A375 (cell line): Measurements from ENCODE around the gene LMBR1L. TPM values are rescaled to one million over a fixed set of nuclear protein-coding genes. Genes with fewer than 3 reads are reported as not detected.

Source experiments
- small RNA-seq: library from RNA; depleted of rRNA; stranded (forward); fragments of <200 nt; gene quantifications from one replicate; pipeline ENCODE3, GENCODE V24; 2014
- total RNA-seq: library from RNA; depleted of rRNA; stranded (reverse); fragments of >200 nt; shearing (Covaris generic); gene quantifications from 2 replicates; pipeline ENCODE4 v1.2.3, GENCODE V29; 2014; rRNA removed

LMBR1L gene, protein sequence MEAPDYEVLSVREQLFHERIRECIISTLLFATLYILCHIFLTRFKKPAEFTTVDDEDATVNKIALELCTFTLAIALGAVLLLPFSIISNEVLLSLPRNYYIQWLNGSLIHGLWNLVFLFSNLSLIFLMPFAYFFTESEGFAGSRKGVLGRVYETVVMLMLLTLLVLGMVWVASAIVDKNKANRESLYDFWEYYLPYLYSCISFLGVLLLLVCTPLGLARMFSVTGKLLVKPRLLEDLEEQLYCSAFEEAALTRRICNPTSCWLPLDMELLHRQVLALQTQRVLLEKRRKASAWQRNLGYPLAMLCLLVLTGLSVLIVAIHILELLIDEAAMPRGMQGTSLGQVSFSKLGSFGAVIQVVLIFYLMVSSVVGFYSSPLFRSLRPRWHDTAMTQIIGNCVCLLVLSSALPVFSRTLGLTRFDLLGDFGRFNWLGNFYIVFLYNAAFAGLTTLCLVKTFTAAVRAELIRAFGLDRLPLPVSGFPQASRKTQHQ
- 11.1 and 14.3 TPM in 2 replicates for total RNA-seq

DNA sequence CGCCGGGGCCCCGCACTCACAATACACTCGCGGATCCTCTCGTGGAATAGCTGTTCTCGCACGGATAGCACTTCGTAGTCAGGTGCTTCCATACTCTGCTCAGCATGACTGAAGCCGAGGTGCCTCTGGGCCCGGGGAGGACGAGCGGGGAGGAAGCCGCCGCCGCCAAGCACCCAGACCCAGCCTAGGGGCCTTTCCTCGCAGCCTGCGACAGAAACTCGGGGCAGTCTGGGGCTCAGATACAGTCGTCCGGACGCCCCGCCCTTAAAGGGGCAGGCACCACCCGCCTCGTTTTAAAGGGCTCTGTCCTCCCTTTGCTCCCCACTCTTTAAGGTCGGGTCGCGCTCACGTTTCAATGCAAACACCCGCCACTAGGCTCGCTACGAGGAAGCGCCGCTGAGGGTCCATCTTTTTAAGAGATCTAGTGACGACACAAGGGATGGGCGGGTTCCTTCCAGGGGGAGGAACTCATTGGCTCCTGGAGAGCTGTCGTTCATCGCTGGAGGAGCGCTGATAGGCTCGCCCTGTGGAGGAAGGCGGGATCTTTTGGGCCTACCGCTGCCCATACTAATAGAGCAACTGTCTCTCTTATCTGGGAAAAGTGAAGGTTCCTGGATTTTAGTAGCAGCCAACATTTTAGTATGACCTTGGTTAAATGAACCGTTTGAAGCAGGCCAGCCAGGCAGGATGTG, at the start of gene LMBR1L:
Gene LMBR1L (minus strand): TSS at position 384 of the 692 bp plus-strand sequence. CDS start 292 bp downstream, at position 92.

DNA sequence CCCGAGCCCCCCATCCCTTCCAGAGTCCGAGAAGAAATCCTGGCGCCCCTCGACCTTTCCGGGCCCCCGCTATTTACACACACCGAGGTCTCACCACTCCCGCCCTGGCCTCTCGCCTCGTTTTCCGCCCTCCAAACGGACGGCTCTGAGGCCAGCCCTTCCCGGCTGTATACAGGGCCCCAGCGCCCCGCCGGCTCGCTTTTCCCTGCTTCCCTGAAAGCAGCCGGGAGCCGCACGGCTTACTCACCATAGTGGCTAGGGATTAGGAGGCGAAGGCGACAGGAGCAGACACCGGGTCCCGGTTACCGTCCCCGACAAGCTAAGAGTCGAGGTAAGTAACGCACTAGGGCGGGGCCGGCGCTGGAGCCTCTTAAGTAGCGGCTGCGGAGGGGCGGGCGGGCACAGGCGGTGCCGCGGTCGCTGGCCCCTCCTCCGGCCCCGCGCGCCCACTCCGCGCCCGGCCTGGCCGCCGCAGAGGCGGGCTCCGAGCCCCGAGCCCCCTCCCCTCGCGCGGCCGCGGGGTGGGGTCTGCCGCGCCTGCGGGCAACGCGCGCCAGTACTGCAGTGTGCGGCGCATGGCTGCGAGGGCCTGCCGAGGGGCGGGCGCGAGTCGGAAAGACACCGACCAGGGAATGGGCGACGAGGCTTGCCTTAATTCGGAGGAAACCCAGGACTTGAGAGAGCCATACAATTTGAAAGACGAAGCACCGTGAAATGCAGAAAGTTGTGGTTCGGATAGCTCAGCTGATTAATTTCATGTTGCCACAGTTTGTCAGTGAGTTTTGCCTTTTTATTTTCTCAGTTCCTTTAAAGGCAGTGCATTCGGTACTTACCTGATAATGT, 20.6 kb upstream of the LMBR1L start, which contains the start of gene TUBA1B:
Gene TUBA1B (minus strand): TSS at position 345 of the 843 bp plus-strand sequence. CDS start 95 bp downstream, at position 250.

DNA sequence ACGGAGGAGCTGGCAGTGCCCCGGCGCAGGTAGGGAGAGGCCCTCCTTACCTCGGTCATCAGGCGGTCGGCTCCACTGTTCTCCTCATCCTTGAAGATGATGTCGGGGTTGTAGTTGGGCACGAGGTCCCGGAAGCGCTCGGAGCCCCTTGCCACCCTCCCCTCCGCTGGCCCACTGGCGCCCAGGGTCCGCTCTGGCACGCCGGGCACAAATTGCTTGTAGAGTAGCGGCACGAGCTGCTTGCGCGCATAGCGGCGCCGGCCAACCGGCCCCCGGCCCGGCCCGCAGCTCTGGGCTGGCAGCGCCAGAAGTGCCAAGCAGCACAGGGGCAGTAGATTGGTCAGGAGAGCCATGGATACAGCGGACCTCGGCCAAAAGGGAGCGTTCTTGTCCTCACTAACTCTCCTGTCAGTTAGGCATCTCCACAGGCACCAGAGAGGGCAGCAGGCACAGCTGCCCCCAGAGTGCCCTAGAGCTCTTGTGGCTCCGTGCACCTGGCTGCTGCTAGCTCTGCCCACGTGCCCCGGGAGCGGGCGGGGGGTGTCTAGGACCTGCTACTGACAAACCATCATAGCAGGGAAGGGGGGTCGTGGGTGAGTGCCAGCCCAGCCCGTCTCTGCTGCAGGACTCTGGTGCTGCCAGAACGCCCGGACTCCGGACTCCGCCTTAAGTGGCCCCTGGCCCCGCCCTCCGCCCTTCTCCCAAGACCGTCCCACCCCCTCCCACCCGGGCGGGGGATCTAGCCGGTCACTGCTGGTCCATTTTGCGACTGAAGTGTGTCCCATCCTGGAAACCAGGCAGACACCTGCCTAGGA, 16.3 kb downstream of the LMBR1L start, which contains the start of gene DHH:
Gene DHH (minus strand): TSS at position 642 of the 815 bp plus-strand sequence. CDS start 289 bp downstream, at position 353.

DNA sequence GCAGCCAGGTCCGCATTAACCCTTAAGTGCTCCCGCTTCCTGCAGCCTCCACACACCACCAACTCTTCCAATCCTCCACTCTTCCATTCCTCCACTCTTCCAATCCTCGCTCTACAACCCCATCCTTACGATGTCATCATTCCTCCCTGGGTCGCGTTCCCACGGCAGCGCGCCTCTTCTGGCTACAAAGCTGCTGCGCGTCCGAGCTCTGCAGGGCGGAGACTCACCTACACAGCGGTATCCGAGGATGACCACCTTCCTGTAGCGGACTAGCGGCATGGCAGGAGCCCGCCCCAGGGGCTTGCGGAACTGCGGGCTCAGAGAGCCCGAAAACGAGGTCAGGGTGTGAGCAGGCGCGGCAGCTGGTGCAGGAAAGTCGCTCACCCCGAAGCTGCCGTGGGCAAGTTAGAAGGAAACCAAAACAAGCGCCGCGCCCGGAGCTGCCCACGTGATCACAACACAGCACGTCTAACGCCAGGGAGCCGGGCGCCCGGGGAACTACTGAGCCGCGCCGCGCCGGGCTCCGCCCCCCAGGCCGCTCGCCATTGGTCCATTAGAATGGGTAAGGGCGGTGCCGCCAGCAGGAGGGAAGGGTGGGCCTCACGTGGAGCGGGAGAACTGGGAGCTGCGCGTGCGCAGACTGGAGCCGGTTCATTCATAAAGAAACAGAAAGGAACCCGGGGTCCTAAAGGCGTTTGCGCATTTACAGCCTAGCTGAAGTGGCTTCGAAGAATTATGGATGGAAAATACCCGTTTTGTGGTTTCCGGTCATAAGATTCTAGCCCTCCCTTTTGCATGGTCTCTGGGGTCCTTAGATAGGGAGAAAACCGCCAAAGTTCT, 40.9 kb downstream of the LMBR1L start, which contains the start of gene RHEBL1:
Gene RHEBL1 (minus strand): TSS at position 473 of the 840 bp plus-strand sequence. CDS start 194 bp downstream, at position 279.

DNA sequence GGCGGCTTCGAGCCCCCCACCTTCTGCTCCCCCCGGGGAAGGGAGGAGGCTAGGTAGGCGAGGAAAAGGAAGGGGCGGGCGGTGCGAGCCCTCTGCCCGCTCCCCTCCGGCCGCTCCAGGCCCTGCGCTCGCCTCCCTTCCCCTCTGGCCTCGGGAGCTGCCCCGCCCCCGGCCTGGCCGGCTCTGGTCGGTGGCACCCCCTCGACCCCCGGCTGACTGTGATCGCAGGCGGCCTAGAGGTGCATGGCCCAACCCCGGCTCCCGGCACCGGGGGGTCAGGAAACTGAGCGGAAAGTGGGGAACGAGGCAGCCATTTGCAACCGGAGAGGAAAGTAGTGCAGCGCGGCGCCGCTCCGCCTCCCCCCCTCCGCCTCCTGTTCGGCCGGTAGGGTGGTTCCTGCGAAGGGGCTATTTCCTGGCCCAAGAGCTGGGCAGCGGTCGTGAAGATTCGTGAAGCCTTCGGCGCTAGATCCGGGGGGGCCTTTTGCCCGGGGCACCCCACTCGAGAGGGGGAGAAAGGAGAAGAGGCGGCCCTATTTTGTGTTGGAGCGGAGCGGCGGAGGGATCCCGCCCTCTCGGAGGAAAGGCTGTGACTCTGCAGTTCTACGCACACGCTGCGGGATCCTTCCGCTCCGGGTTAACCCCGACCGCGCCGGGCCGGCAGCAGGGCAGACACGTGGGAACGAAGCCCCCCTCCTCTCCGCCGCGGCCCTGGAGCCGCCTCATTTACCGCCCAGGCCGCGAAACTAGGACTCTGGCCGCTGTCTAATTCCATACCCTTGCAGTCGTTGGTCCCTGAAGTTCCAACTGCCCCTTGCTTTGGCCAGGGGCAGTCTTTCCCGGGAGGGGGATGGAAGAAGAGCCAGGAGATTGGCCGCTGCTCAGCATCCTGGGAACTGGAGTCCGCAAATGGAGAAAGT, 50.1 kb downstream of the LMBR1L start, which contains the start of gene KMT2D:
Gene KMT2D (minus strand): TSS at position 558 of the 920 bp plus-strand sequence. CDS start 5,470 bp downstream, outside the sequence.

Small RNAs within 50 kb of the gene (small RNA-seq; reads per million reads assigned to genes)
- gene RF00019, result not detected

Other genes with a start within 250 kb of the LMBR1L start
- 0.48 and 0.57 TPM in 2 replicates for gene RND1, start 245.0 kb downstream of the LMBR1L start, total RNA-seq
- 24.9 and 25.8 TPM in 2 replicates for gene FKBP11, start 185.4 kb downstream of the LMBR1L start, total RNA-seq
- 79.5 and 93.6 TPM in 2 replicates for gene ARF3, start 153.4 kb downstream of the LMBR1L start, total RNA-seq
- gene WNT10B, start 139.1 kb downstream of the LMBR1L start, total RNA-seq, result 2.6 and 3.5 TPM in 2 replicates
- not detected in 2 replicates for gene WNT1, start 132.5 kb downstream of the LMBR1L start, total RNA-seq
- gene DDN, start 111.5 kb downstream of the LMBR1L start, total RNA-seq, result 1.6 and 2.4 TPM in 2 replicates
- gene PRKAG1, start 92.1 kb downstream of the LMBR1L start, total RNA-seq, result 120 and 128 TPM in 2 replicates
- 40.7 and 44.7 TPM in 2 replicates for gene KMT2D, start 50.1 kb downstream of the LMBR1L start, total RNA-seq
- gene RHEBL1, start 40.9 kb downstream of the LMBR1L start, total RNA-seq, result 4.0 and 9.5 TPM in 2 replicates
- 0.29 and 0.87 TPM in 2 replicates for gene DHH, start 16.0 kb downstream of the LMBR1L start, total RNA-seq
- gene TUBA1B, start 20.5 kb upstream of the LMBR1L start, total RNA-seq, result 2,083 and 2,392 TPM in 2 replicates
- gene TUBA1A, start 78.2 kb upstream of the LMBR1L start, total RNA-seq, result 84.2 and 95.1 TPM in 2 replicates
- gene TUBA1C, start 154.2 kb upstream of the LMBR1L start, total RNA-seq, result 616 and 777 TPM in 2 replicates
- gene PRPH, start 184.3 kb upstream of the LMBR1L start, total RNA-seq, result 0.68 and 1.0 TPM in 2 replicates
- 61.6 and 70.7 TPM in 2 replicates for gene TROAP, start 212.4 kb upstream of the LMBR1L start, total RNA-seq
- 2.2 and 4.4 TPM in 2 replicates for gene C1QL4, start 226.3 kb upstream of the LMBR1L start, total RNA-seq
- gene DNAJC22, start 236.0 kb upstream of the LMBR1L start, total RNA-seq, result 14.7 and 18.5 TPM in 2 replicates